NCI-H82 treated with DMSO at 0.1 percent for 48 hours (cell line): Measurements from ENCODE around the gene DPP6.

Experiments used
- DNase-seq: peaks from one replicate; lab custom pipeline; 2025; ENCODE audit not compliant: unreplicated experiment; lab: John Stamatoyannopoulos, UW

DPP6 gene

GRCh38 chr7:154748089-154748786 is 696.0 kb downstream of the DPP6 start:
- DNase-seq = no peak

GRCh38 chr7:154750353-154750801 is 698.2 kb downstream of the DPP6 start:
- DNase-seq = no peak

- no peak for DNase-seq
Observed at GRCh38 chr7:154753226-154753625, 701.0 kb downstream of the DPP6 start.

- no peak for DNase-seq
Observed at GRCh38 chr7:154757756-154758155, 705.6 kb downstream of the DPP6 start.

- DNase-seq = no peak
Observed at GRCh38 chr7:154759989-154760388, 707.8 kb downstream of the DPP6 start.

GRCh38 chr7:154765118-154765517 is 712.9 kb downstream of the DPP6 start:
- no peak for DNase-seq

- DNase-seq = no peak
Observed at GRCh38 chr7:154767142-154767541, 714.9 kb downstream of the DPP6 start.

- no peak for DNase-seq
Observed at GRCh38 chr7:154767821-154768415, 715.7 kb downstream of the DPP6 start.

- no peak for DNase-seq
Observed at GRCh38 chr7:154769001-154769400, 716.8 kb downstream of the DPP6 start.

- no peak for DNase-seq
Observed at GRCh38 chr7:154769527-154769926, 717.3 kb downstream of the DPP6 start.

GRCh38 chr7:154770361-154770760 is 718.2 kb downstream of the DPP6 start:
- no peak for DNase-seq

- no peak for DNase-seq
Observed at GRCh38 chr7:154770962-154771361, 718.8 kb downstream of the DPP6 start.

- no peak for DNase-seq
Observed at GRCh38 chr7:154774303-154774969, 722.2 kb downstream of the DPP6 start.

GRCh38 chr7:154775681-154776080 is 723.5 kb downstream of the DPP6 start:
- DNase-seq = no peak

GRCh38 chr7:154776350-154776749 is 724.2 kb downstream of the DPP6 start:
- no peak for DNase-seq

GRCh38 chr7:154777023-154777422 is 724.8 kb downstream of the DPP6 start:
- no peak for DNase-seq

GRCh38 chr7:154777489-154777888 is 725.3 kb downstream of the DPP6 start:
- DNase-seq = no peak

- DNase-seq = no peak
Observed at GRCh38 chr7:154777908-154778307, 725.7 kb downstream of the DPP6 start.

- no peak for DNase-seq
Observed at GRCh38 chr7:154781369-154782303, 729.4 kb downstream of the DPP6 start.

- no peak for DNase-seq
Observed at GRCh38 chr7:154783281-154783909, 731.2 kb downstream of the DPP6 start.

GRCh38 chr7:154785898-154786297 is 733.7 kb downstream of the DPP6 start:
- no peak for DNase-seq
